GM20431 (cell line): Measurements from ENCODE around the gene HOXB3.
"Not testable (repeated sequence)": the region's sequence is repeated elsewhere in the genome, so short reads cannot be mapped to it uniquely, and the experiment has no call there.

Experiments used
- in situ Hi-C: fragments of 300-500 bp; cut with MseI, MboI; formaldehyde crosslinking; loops from one replicate; pipeline ENCODE4 v1.15.0; 2020; ENCODE audit warnings: low sequenced_read_pairs; ENCODE audit not compliant: unreplicated experiment

The HOXB3 gene

DNA sequence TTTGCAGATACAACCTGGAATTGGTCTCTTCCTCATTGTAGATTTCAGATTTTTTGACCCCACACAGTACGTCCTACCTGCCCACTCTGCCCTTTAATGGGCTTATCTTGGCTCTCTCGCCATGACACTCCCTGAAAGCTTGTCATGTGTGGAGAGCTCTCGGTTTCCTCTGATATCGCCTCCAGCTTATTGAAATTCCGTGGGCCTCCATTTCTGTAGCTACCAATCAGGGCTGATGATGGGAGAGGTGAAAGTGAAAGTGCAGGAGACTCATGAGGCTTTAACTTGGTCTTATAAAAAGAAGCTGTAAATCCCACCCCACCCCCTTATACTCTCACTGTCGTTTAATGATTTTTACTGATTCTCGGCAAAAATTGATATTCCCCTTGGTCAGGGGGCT, 76.9 kb downstream of the HOXB3 start:
- in situ Hi-C loops: no loop called here

- in situ Hi-C loops: no loop called here
These were observed 79.1 kb downstream of the HOXB3 start for GRCh38 chr17:48510761-48511604.

DNA sequence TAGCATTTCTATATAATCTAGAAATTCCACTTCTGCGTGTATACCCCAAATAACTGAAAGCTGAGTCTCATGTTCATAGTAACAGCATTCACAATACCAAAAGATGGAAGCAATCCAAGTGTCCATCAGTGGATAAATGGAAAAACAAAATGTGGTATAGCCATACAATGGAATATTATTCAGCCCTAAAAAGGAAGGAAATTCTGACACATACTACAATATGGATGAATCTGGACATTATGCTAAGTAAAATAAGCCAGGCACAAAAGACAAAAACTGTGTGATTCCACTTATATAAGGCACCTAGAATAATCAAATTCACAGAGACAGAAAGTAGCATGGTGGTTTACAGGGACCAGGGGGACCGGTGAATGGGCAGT, 79.7 kb downstream of the HOXB3 start:
- in situ Hi-C loops: no loop called here

DNA sequence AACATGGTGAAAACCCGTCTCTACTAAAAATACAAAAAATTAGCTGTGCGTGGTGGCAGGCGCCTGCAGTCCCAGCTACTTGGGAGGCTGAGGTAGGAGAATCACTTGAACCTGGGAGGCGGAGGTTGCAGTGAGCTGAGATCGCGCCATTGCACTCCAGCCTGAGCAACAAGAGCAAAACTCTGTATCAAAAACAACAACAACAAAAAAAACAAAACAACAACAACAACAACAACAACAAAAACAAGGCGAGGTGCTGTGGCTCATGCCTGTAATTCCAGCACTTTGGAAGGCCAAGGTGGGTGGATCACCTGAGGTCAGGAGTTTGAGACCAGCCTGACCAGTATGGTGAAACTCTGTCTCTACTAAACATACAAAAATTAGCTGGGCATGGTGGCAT, 80.3 kb downstream of the HOXB3 start:
- in situ Hi-C loops: not testable (repeated sequence)

GRCh38 chr17:48506246-48506645, 83.8 kb downstream of the HOXB3 start:
- in situ Hi-C loops: no loop called here

DNA sequence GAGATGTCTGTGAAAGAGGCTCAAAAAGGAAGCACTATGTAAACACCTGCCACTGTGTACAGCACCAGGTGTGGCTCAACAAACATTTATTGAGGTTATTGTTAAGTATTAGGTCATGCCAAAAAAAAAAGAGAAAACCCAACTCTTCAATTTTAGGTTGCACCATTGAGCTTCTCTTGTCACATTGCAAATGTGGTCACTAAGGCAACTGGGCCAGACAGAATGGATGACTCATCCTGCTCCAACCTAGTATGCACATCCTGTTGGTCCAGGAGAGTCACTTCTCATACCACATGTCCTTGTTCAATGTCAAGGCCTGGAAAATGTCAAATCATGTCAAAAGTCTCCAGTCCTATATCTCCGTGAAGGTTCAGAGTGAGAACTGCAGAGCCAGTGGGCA, 84.3 kb downstream of the HOXB3 start:
- in situ Hi-C loops: no loop called here

DNA sequence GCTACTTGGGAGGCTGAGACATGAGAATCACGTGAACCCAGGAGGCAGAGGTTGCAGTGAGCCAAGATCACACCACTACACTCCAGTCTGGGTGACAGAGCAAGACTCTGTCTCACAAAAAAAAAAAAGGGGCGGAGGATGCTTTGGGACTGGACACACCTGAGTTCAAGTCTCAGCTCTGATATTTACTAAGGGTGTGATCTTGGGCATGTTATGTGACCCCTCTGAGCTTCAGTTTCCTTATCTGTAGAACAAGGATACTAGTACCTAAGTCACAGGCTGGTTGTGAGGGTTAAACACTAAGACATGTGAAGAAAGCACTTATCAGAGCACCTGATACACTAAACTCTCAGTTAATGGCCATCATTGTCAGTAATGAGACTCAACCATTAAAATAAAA, 85.1 kb downstream of the HOXB3 start:
- in situ Hi-C loops: no loop called here

- in situ Hi-C loops: no loop called here
These were observed 86.3 kb downstream of the HOXB3 start for GRCh38 chr17:48503747-48504146.

DNA sequence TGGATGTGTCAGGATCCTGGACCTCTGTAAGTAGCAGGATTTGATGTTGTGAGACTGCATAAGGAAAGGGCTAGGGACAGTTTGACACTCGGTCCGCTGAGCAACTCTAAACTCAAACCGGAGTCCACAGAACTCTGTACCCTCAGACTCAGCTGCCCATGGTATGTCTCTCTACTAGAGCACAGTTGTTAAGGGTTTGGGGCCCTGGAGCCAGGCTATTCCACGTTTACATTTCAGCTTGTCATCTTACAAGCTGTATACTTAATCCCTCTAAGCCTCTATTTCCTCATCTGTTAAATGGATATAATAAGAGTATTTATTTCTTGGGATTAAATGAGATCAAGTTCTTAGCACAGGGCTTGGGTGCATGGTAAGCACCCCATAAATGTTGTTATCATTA, 87.1 kb downstream of the HOXB3 start:
- in situ Hi-C loops: no loop called here

DNA sequence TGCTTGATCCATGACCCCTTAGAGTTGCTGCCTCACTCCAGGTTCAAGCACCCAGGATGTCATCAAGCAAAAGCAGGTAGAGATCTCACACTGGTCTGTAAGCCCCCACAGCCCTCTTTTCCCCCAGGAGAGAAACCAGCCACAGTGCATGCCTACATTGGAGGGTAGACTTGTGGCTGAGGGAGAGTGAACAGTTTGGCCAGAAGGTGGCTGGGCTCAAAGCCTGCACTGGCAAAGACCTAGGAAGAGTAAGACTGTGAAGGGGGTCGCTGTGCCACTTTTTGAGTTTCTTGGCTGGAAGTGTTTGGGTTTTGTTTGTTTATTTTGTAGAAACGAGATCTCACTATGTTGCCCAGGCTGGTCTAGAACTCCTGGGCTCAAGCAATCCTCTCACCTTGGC, 87.7 kb downstream of the HOXB3 start:
- in situ Hi-C loops: no loop called here

DNA sequence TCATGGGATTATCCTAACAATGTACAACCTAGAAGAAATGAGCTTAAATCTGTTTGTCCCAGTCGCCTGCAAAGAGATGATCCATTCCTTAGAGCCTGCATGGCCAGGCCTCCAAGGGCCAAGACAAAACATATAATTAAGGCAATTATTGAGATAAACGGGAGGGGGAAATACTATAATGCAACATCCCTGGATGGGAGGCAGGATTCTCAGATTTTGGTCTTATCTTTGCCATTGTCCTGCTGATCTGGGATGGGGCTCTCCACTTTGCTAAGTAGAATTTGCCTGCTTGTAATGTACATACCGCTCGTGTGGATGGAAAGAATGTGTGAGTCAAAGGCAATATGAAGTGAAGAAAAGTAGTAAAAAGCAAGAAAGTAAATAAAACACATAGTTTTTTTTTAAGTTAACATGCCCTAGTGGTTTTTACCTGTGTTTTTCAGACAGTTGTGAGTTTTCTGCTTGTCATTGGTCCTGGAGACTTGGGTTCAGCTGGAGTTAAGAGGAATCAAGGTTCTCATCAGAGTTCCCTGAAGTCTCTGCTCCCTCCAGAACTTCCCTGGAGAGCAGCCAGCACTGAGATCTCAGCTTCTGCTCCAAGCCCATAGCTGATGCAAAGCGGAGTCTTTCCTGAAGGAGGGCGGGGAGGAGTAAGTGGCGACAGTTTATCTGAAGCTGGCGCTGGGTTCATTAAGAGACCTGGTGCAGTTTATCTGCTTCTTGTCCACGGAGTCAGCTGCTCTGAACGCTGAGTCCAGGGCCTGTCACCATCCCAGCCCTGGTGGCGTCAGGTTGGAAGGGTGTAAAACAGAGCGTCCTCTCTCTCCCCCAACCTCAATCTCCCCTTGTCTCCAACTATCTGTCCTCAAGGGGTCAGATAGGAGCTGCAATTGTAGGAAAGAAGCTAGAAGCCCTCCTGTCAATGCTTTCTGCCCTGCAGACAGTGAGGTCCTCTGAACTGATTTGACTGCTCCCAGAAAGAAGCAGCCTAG, 89.3 kb downstream of the HOXB3 start:
- in situ Hi-C loops: no loop called here

DNA sequence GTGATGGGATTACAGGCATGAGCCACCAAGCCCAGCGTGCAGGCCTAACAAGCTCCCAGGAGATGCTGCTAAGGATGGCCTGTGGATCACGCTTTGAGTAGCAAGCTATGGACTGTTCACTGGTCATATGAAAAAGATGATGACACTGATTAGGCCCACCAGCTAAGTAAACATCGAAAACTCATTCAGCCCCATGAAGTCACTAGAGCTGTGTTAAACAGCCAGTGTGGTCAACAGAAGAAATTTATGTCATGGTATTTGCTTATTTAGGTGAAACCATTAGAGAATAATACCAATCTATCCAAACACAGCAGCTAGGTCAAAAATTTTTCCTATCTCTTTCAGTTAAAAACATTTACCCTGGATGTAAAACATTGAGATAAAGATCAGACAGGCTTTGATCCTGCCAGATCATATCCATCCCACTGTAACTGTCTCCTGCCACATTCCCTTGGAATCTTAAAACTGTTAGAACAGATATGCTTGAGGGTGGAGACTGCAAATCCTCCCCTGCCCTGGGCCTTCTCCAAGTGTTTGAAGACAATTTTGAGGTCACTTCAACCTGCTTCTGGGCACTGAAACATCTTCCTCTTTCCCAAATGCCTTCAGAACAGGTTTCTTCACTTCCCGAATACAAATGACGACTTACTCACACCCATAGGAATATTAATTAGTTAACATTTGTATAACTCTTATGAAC, 90.2 kb downstream of the HOXB3 start:
- in situ Hi-C loops: no loop called here

GRCh38 chr17:48499248-48499647, 90.8 kb downstream of the HOXB3 start:
- in situ Hi-C loops: no loop called here
